HepG2 (cell line): Measurements from ENCODE around the gene HNRNPA1. TPM values are rescaled to one million over a fixed set of nuclear protein-coding genes. Genes with fewer than 3 reads are reported as not detected.

Experiments used
- ATAC-seq: fragments of 200-7000 bp; cut with Tn5 transposase; 3 replicates; pipeline ENCODE4 v1.9.1; 2020; ENCODE audit warnings: mild to moderate bottlenecking, moderate library complexity
- BruUV-seq: library from RNA; stranded (reverse); fragments of 400-500 nt; replicated peaks from 2 replicates; lab custom pipeline; 2021; lab: Mats Ljungman, UMichigan
- CTCF ChIA-PET: fragments of 300-600 bp; formaldehyde crosslinking; extraction: SDS; loops from one replicate; lab custom pipeline; 2021; ENCODE audit warnings: low total read pairs, inconsistent platforms, low intra/inter-chr PET ratio; lab: Yijun Ruan, JAX
- POLR2A ChIA-PET: fragments of 350-600 bp; sonication (Branson Sonifier 250); formaldehyde crosslinking; loops from one replicate; lab custom pipeline; 2020; ENCODE audit warnings: antibody characterized with exemption, inconsistent platforms; lab: Yijun Ruan, JAX
- DNase-seq: peaks from one replicate; pipeline ENCODE4 v3.0.0-alpha.2; 2015; ENCODE audit warnings: low spot score
- FAIRE-seq: peaks from 3 replicates; lab custom pipeline; 2011; peaks lifted over from hg19 to GRCh38; lab: Jason Lieb, UNC
- H2AFZ ChIP-seq: one replicate; pipeline ENCODE4 v1.6.1; 2011; ENCODE audit warnings: low read length, inconsistent platforms
- H3K27ac ChIP-seq: fragments of 300-600 bp; 3 replicates; pipeline ENCODE4 v1.8.0; 2011; ENCODE audit warnings: mixed run types, mild to moderate bottlenecking, mixed read lengths, low read length, inconsistent platforms; ENCODE audit not compliant: insufficient read depth; ENCODE audit errors: extremely low read length
- H3K27me3 ChIP-seq, 2 experiments: fragments of 200-600 bp in 1 of 2; 2 replicates in 1 of 2; 3 replicates in 1 of 2; pipeline versions ENCODE4 v1.6.0 to v1.8.0; 2011; ENCODE audit warnings: low read length in 2 of 2, mild to moderate bottlenecking in 2 of 2, moderate library complexity in 2 of 2, inconsistent platforms in 1 of 2; ENCODE audit not compliant: insufficient read depth in 2 of 2, control insufficient read depth in 1 of 2
- H3K36me3 ChIP-seq, 2 experiments: fragments of 200-600 bp in 1 of 2; replicated peaks in 1 of 2; 2 replicates in 1 of 2; 3 replicates in 1 of 2; pipeline versions ENCODE4 v1.5.1 to v1.8.0; 2011; ENCODE audit warnings: low read length in 2 of 2, inconsistent platforms in 1 of 2; ENCODE audit not compliant: insufficient read depth in 2 of 2, control insufficient read depth in 1 of 2
- H3K4me1 ChIP-seq: 2 replicates; pipeline ENCODE4 v1.5.1; 2012; ENCODE audit warnings: low read length, inconsistent platforms; ENCODE audit not compliant: insufficient read depth
- H3K4me2 ChIP-seq: 2 replicates; pipeline ENCODE4 v1.6.0; 2011; ENCODE audit warnings: low read depth, low read length, inconsistent platforms
- H3K4me3 ChIP-seq, 3 experiments: fragments of 200-600 bp in 1 of 3; sonication (generic), shearing (Covaris generic) in 1 of 3; replicated peaks in 1 of 3; 2 replicates each; pipeline ENCODE4 v1.5.1; 2011 to 2016; ENCODE audit warnings: low read length in 3 of 3, inconsistent platforms in 2 of 3, low read depth in 2 of 3, mild to moderate bottlenecking in 2 of 3, control low read depth in 1 of 3, mixed read lengths in 1 of 3; ENCODE audit not compliant: insufficient read depth in 1 of 3
- H3K79me2 ChIP-seq: one replicate; pipeline ENCODE4 v1.6.1; 2011; ENCODE audit warnings: low read length, inconsistent platforms; ENCODE audit not compliant: insufficient read depth
- H3K9ac ChIP-seq: 2 replicates; pipeline ENCODE4 v1.6.0; 2011; ENCODE audit warnings: mild to moderate bottlenecking, low read depth, low read length, inconsistent platforms; ENCODE audit not compliant: insufficient read depth
- H3K9me3 ChIP-seq: 2 replicates; pipeline ENCODE4 v1.5.1; 2012; ENCODE audit warnings: mild to moderate bottlenecking, low read length
- H4K20me1 ChIP-seq: 2 replicates; pipeline ENCODE4 v1.6.0; 2011; ENCODE audit warnings: inconsistent platforms, mild to moderate bottlenecking, low read length, moderate library complexity; ENCODE audit not compliant: insufficient read depth
- BRCA1 ChIP-seq: sonication (generic); formaldehyde crosslinking; IDR thresholded peaks from 2 replicates; pipeline ENCODE4 v1.4.0; 2020; ENCODE audit warnings: missing genetic modification reagents
- MAX ChIP-seq: IDR thresholded peaks from 2 replicates; pipeline ENCODE4 v1.6.1; 2012; ENCODE audit warnings: inconsistent platforms
- MIER2 ChIP-seq: IDR thresholded peaks from 2 replicates; pipeline ENCODE4 v1.6.1; 2016; ENCODE audit warnings: missing biosample characterization, missing genetic modification reagents
- NKX3-1 ChIP-seq: sonication (generic); formaldehyde crosslinking; IDR thresholded peaks from 2 replicates; pipeline ENCODE4 v1.5.0; 2020; ENCODE audit warnings: missing genetic modification reagents
- ZNF550 ChIP-seq: sonication (generic); formaldehyde crosslinking; IDR thresholded peaks from 2 replicates; pipeline ENCODE4 v1.4.0; 2020; ENCODE audit warnings: mild to moderate bottlenecking, missing genetic modification reagents, borderline replicate concordance
- ZNF768 ChIP-seq: sonication (generic); formaldehyde crosslinking; IDR thresholded peaks from 2 replicates; pipeline ENCODE4 v1.4.0; 2020; ENCODE audit warnings: missing genetic modification reagents
- ZNF790 ChIP-seq: sonication (generic); formaldehyde crosslinking; IDR thresholded peaks from 2 replicates; pipeline ENCODE4 v1.8.0; 2022; ENCODE audit warnings: missing genetic modification reagents, mild to moderate bottlenecking, borderline replicate concordance
- ZNF841 ChIP-seq: sonication (generic); formaldehyde crosslinking; IDR thresholded peaks from 2 replicates; pipeline ENCODE4 v1.8.1; 2023; ENCODE audit warnings: missing genetic modification reagents, borderline replicate concordance
- WGBS: methylation state at CpG from one replicate; pipeline ENCODE4 v1.1.6; 2017; ENCODE audit warnings: low lambda C conversion rate; 5-methylcytosine and 5-hydroxymethylcytosine counted together
- in situ Hi-C: cut with HindIII; loops from 2 replicates; pipeline ENCODE4 v1.10.0; 2017; ENCODE audit warnings: low pct_unique_long_range_greater_than_20kb; ENCODE audit not compliant: extremely low pct_ligation_motif_present
- intact Hi-C: fragments of 100-400 bp; cut with micrococcal nuclease; formaldehyde crosslinking; loops from one replicate; pipeline ENCODE4 v1.10.0; 2022; ENCODE audit not compliant: unreplicated experiment
- polyA plus RNA-seq, 8 experiments: library from polyadenylated mRNA; depleted of rRNA in 3 of 8; stranded (reverse) in 7 of 8; unstranded in 1 of 8; fragments of >200 nt; fragmentation: Illumina TruSeq in 4 of 8; extraction: Trizol in 4 of 8; gene quantifications; 2 replicates each; pipeline versions ENCODE4 v1.2.1 to v1.2.3, GENCODE V29; 2011 to 2016; ENCODE audit warnings: low read depth in 4 of 8, missing spikeins in 1 of 8, mixed read lengths in 1 of 8; ENCODE audit not compliant: insufficient read depth in 1 of 8
- total RNA-seq, 5 experiments: library from RNA; depleted of rRNA; stranded (reverse); fragments of >200 nt; fragmentation: Illumina TruSeq; extraction: Trizol; gene quantifications; 2 replicates each; pipeline ENCODE4 v1.2.3, GENCODE V29; 2016; ENCODE audit warnings: low read depth in 1 of 5
- TF ChIP-seq, protein P1 (sequence below): sonication (generic); formaldehyde crosslinking; IDR thresholded peaks from 2 replicates; pipeline ENCODE4 v1.8.0; 2022; ENCODE audit warnings: mild to moderate bottlenecking, missing genetic modification reagents, borderline replicate concordance
- TF ChIP-seq, protein P2 (sequence below): sonication (generic); formaldehyde crosslinking; IDR thresholded peaks from 2 replicates; pipeline ENCODE4 v1.4.0; 2020; ENCODE audit warnings: missing genetic modification reagents, borderline replicate concordance
- TF ChIP-seq, protein P3 (sequence below): sonication (generic); formaldehyde crosslinking; IDR thresholded peaks from 2 replicates; pipeline ENCODE4 v1.5.0; 2020; ENCODE audit warnings: mild to moderate bottlenecking, missing genetic modification reagents
- TF ChIP-seq, protein P4 (sequence below): sonication (generic); formaldehyde crosslinking; IDR thresholded peaks from 2 replicates; pipeline ENCODE4 v1.5.1; 2020; ENCODE audit warnings: missing genetic modification reagents, mild to moderate bottlenecking, borderline replicate concordance

HNRNPA1 gene
- total and polyA plus RNA-seq, 2 of the 13 experiments (the other 11 are each of a cell fraction or from before 2014, with no cell fraction given): 535 to 1,820 TPM

DNA sequence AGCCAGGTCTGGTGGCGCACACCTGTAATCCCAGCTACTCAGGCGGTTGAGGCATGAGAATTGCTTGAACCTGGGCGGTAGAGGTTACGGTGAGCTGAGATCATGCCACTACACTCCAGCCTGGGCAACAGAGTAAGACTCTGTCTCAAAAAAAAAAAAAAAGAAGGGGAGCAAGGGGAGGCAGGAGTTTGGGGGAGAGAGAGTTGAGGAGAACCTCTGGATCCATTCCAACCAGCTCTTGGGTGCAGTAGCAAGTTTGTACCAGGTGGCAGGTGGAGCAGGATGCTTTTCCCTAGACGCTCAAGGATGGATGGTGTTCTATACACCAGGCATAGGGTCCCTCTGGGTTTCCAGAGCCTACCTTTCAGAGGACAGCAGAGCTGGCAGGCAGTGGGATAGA, 18.4 kb downstream of the HNRNPA1 start:
- H3K4me1 ChIP-seq: peaks cover 93% of the 10 kb centered on the region
- no peak overlapping the region for H2AFZ ChIP-seq
- DNase-seq (no peak), FAIRE-seq (no peak), ATAC-seq (no peak)
- no TSS peak for BruUV-seq
- intact Hi-C loops (no loop called here), in situ Hi-C loops (loop anchor here (5.0 kb wide), 1 partner anchor 63 kb away; the partner anchor contains the start of gene GPR84)
- peaks cover 4% of the 10 kb centered on the region for H3K79me2 ChIP-seq
- H3K4me2 ChIP-seq: peak overlapping the region; percentile 97
- no peaks in the 10 kb centered on the region for H3K27me3 ChIP-seq
- ChIA-PET POLR2A (interaction anchor here (0.9 to 14.6 kb wide), 6 partner anchors 10 to 60 kb away, joined by 3 to 176 read pairs (median 14); partner anchors contain the start of genes CBX5, COPZ1 and HNRNPA1), CTCF (no interaction called here)
- no peaks in the 10 kb centered on the region for H3K36me3 ChIP-seq
- WGBS: 92% methylated on average over 5 of the region's 5 CpGs
- H3K9ac ChIP-seq: no peak overlapping the region
- no peak for TF ChIP-seq MIER2 (CRISPR knock-in tag)
- TF ChIP-seq, protein P1, sequence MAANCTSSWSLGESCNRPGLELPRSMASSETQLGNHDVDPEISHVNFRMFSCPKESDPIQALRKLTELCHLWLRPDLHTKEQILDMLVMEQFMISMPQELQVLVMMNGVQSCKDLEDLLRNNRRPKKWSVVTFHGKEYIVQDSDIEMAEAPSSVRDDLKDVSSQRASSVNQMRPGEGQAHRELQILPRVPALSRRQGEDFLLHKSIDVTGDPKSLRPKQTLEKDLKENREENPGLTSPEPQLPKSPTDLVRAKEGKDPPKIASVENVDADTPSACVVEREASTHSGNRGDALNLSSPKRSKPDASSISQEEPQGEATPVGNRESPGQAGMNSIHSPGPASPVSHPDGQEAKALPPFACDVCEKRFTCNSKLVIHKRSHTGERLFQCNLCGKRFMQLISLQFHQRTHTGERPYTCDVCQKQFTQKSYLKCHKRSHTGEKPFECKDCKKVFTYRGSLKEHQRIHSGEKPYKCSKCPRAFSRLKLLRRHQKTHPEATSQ (CRISPR knock-in tag): no peak
- no peak for TF ChIP-seq ZNF790 (CRISPR knock-in tag)
- no peak for TF ChIP-seq MAX
- no peak for TF ChIP-seq BRCA1 (CRISPR knock-in tag)
- TF ChIP-seq, protein P2, sequence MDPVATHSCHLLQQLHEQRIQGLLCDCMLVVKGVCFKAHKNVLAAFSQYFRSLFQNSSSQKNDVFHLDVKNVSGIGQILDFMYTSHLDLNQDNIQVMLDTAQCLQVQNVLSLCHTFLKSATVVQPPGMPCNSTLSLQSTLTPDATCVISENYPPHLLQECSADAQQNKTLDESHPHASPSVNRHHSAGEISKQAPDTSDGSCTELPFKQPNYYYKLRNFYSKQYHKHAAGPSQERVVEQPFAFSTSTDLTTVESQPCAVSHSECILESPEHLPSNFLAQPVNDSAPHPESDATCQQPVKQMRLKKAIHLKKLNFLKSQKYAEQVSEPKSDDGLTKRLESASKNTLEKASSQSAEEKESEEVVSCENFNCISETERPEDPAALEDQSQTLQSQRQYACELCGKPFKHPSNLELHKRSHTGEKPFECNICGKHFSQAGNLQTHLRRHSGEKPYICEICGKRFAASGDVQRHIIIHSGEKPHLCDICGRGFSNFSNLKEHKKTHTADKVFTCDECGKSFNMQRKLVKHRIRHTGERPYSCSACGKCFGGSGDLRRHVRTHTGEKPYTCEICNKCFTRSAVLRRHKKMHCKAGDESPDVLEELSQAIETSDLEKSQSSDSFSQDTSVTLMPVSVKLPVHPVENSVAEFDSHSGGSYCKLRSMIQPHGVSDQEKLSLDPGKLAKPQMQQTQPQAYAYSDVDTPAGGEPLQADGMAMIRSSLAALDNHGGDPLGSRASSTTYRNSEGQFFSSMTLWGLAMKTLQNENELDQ: no peak
- TF ChIP-seq, protein P3, sequence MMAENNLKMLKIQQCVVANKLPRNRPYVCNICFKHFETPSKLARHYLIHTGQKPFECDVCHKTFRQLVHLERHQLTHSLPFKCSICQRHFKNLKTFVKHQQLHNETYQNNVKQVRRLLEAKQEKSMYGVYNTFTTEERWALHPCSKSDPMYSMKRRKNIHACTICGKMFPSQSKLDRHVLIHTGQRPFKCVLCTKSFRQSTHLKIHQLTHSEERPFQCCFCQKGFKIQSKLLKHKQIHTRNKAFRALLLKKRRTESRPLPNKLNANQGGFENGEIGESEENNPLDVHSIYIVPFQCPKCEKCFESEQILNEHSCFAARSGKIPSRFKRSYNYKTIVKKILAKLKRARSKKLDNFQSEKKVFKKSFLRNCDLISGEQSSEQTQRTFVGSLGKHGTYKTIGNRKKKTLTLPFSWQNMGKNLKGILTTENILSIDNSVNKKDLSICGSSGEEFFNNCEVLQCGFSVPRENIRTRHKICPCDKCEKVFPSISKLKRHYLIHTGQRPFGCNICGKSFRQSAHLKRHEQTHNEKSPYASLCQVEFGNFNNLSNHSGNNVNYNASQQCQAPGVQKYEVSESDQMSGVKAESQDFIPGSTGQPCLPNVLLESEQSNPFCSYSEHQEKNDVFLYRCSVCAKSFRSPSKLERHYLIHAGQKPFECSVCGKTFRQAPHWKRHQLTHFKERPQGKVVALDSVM (CRISPR knock-in tag): no peak
- no peak for TF ChIP-seq ZNF768 (CRISPR knock-in tag)
- no peak for TF ChIP-seq NKX3-1 (CRISPR knock-in tag)
- no peak for TF ChIP-seq ZNF550
- TF ChIP-seq, protein P4, sequence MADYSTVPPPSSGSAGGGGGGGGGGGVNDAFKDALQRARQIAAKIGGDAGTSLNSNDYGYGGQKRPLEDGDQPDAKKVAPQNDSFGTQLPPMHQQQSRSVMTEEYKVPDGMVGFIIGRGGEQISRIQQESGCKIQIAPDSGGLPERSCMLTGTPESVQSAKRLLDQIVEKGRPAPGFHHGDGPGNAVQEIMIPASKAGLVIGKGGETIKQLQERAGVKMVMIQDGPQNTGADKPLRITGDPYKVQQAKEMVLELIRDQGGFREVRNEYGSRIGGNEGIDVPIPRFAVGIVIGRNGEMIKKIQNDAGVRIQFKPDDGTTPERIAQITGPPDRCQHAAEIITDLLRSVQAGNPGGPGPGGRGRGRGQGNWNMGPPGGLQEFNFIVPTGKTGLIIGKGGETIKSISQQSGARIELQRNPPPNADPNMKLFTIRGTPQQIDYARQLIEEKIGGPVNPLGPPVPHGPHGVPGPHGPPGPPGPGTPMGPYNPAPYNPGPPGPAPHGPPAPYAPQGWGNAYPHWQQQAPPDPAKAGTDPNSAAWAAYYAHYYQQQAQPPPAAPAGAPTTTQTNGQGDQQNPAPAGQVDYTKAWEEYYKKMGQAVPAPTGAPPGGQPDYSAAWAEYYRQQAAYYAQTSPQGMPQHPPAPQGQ (CRISPR knock-in tag): no peak
- TF ChIP-seq ZNF841: no peak
- no peak overlapping the region for H3K4me3 ChIP-seq
- H4K20me1 ChIP-seq: no peaks in the 10 kb centered on the region
- H3K27ac ChIP-seq: no peak overlapping the region
- no peaks in the 10 kb centered on the region for H3K9me3 ChIP-seq
